SH-SY5Y (cell line): ENCODE measurements around the gene TK1.

Experiments
- GATA2 ChIP-seq: IDR thresholded peaks from 2 replicates; pipeline ENCODE4 v1.6.1; 2011; ENCODE audit warnings: mild to moderate bottlenecking, low read depth, low read length
- GATA3 ChIP-seq: IDR thresholded peaks from 2 replicates; pipeline ENCODE4 v1.6.1; 2011; ENCODE audit warnings: low read depth, mild to moderate bottlenecking, low read length, moderate library complexity

GRCh38 chr17:78225088-78225865, 38.4 kb upstream of the TK1 start:
- no peak for TF ChIP-seq GATA2
- no peak for TF ChIP-seq GATA3
